Gastrocnemius medialis (tissue), 4 donors: ENCODE results near the gene HNRNPK. TPM values are rescaled to one million over a fixed set of nuclear protein-coding genes. Genes with fewer than 3 reads are reported as not detected.

Experiments
- ATAC-seq, 2 donors: fragments of 150-250 bp; one replicate each; pipeline ENCODE4 v1.9.1; 2016
- DNase-seq, 2 donors: peaks; one replicate each; pipeline ENCODE4 v3.0.0-alpha.2; 2019
- H3K27ac ChIP-seq, 4 donors: fragments of 200-600 bp; sonication (generic); 1 replicate in 1 of 4; 2 replicates in 3 of 4; pipeline ENCODE4 v1.5.1; 2016 to 2018; ENCODE audit warnings: mild to moderate bottlenecking in 2 of 4, moderate library complexity in 1 of 4
- H3K27me3 ChIP-seq, 3 donors: fragments of 200-600 bp; sonication (generic) in 2 of 3; 1 replicate in 1 of 3; 2 replicates in 2 of 3; pipeline versions ENCODE4 v1.5.1 to v1.6.0; 2016 to 2019; ENCODE audit warnings: mild to moderate bottlenecking in 1 of 3, moderate library complexity in 1 of 3
- H3K36me3 ChIP-seq, 2 donors: fragments of 200-600 bp; sonication (generic) in 1 of 2; one replicate each; pipeline ENCODE4 v1.5.1; 2017 to 2018
- H3K4me1 ChIP-seq, 2 donors: fragments of 200-600 bp; sonication (generic) in 1 of 2; one replicate each; pipeline ENCODE4 v1.5.1; 2016 to 2017; ENCODE audit warnings: mild to moderate bottlenecking in 2 of 2
- H3K4me3 ChIP-seq, 4 donors: fragments of 200-600 bp; sonication (generic) in 3 of 4; 1 replicate in 1 of 4; 2 replicates in 3 of 4; pipeline ENCODE4 v1.5.1; 2016 to 2019; ENCODE audit warnings: mild to moderate bottlenecking in 2 of 4
- H3K9me3 ChIP-seq, 3 donors: fragments of 200-600 bp; sonication (generic) in 2 of 3; 1 replicate in 1 of 3; 2 replicates in 2 of 3; pipeline ENCODE4 v1.5.1; 2016 to 2019
- POLR2A ChIP-seq, 2 donors: fragments of 450-650 bp; IDR thresholded peaks; one replicate each; pipeline ENCODE4 v1.6.1; 2017; ENCODE audit warnings: antibody characterized with exemption in 2 of 2, mild to moderate bottlenecking in 2 of 2, moderate library complexity in 2 of 2
- in situ Hi-C, 4 donors: fragments of 200-750 bp; cut with MboI; loops; one replicate each; pipeline versions ENCODE4 v1.15.0 to v1.8.0; 2017; ENCODE audit warnings: low sequenced_read_pairs in 4 of 4
- intact Hi-C: fragments of 100-400 bp; cut with DNase I; formaldehyde crosslinking; loops from one replicate; pipeline ENCODE4 v1.15.1; 2023; ENCODE audit warnings: low total_unique reads
- total RNA-seq, 4 donors: library from RNA; depleted of rRNA; stranded (reverse); fragments of >200 nt; gene quantifications; one replicate each; pipeline versions ENCODE4 v1.1.0 to v1.2.3, GENCODE V29; 2016
- TF ChIP-seq, protein P1 (sequence below), 5 experiments: fragments of 450-650 bp in 3 of 5; fragments of 200-600 bp in 2 of 5; sonication (generic) in 2 of 5; IDR thresholded peaks in 4 of 5; conservative IDR thresholded peaks in 1 of 5; 1 replicate in 4 of 5; 2 replicates in 1 of 5; pipeline ENCODE4 v1.5.1; 2016 to 2019; ENCODE audit warnings: antibody characterized with exemption in 5 of 5, mild to moderate bottlenecking in 3 of 5, moderate library complexity in 3 of 5

The HNRNPK gene
- 100 to 1,000 TPM; 313 to 390 (median 349) TPM for total RNA-seq

DNA sequence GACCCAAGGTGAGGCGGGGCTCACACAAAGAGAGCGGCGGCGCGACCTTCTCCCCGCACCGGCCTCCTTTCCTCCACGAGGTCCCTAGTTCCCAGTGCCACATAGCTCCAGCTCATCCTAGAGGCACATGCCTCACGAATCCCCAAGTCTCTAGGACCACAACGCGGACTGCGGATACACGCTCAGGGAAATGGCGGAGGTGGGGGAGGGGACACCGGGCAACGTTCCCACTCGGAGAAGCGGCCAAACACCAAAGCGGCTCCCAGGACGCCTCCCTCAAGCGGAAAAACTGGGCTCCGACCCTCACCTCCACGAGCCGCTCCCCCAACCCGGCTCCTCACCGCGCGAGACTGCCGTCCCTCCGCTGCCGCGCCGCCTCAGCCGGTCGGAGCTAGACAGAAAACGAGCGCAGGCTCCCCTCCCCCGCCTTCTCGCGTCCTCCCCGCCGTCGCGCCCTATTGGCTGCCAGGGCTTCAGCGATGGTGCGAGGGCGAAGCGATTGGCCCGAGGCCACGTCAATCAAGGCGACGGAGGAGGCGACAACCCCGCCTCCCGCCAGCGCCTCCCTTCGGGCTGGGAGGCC, at the start of gene HNRNPK:
TSS of gene HNRNPK (minus strand) at position 404 of the 583 bp plus-strand sequence. CDS start 1,963 bp downstream, outside the sequence.
- Histone ChIP-seq H3K36me3 (peaks cover 0 to 30% of the 10 kb centered on the region in 2 donors), H3K27me3 (no peaks in the 10 kb centered on the region), H3K9me3 (no peaks in the 10 kb centered on the region), H3K4me3 (peak within 1 kb of the TSS; percentile 88 to 97 (median 92)), H3K27ac (peak within 1 kb of the TSS; percentile 99), H3K4me1 (peaks cover 31 to 38% of the 10 kb centered on the region in 2 donors)
- in situ Hi-C loops, result no loop called here
- no peak for TF ChIP-seq POLR2A (IDR thresholded peaks at IDR 0.05)
- TF ChIP-seq, protein P1, sequence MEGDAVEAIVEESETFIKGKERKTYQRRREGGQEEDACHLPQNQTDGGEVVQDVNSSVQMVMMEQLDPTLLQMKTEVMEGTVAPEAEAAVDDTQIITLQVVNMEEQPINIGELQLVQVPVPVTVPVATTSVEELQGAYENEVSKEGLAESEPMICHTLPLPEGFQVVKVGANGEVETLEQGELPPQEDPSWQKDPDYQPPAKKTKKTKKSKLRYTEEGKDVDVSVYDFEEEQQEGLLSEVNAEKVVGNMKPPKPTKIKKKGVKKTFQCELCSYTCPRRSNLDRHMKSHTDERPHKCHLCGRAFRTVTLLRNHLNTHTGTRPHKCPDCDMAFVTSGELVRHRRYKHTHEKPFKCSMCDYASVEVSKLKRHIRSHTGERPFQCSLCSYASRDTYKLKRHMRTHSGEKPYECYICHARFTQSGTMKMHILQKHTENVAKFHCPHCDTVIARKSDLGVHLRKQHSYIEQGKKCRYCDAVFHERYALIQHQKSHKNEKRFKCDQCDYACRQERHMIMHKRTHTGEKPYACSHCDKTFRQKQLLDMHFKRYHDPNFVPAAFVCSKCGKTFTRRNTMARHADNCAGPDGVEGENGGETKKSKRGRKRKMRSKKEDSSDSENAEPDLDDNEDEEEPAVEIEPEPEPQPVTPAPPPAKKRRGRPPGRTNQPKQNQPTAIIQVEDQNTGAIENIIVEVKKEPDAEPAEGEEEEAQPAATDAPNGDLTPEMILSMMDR (IDR thresholded peaks at IDR 0.05 in 4 of 5, conservative IDR thresholded peaks at IDR 0.05 in 1 of 5), result no peak
- intact Hi-C loops, result loop anchor here (1.0 to 10.0 kb wide), 7 partner anchors 24 to 1965 kb away; partner anchors contain the start of genes GKAP1, KIF27, NAA35 and UBQLN1
- peak; percentile 98 to 99 for DNase-seq
- ATAC-seq, result peak; percentile 86 to 90

DNA sequence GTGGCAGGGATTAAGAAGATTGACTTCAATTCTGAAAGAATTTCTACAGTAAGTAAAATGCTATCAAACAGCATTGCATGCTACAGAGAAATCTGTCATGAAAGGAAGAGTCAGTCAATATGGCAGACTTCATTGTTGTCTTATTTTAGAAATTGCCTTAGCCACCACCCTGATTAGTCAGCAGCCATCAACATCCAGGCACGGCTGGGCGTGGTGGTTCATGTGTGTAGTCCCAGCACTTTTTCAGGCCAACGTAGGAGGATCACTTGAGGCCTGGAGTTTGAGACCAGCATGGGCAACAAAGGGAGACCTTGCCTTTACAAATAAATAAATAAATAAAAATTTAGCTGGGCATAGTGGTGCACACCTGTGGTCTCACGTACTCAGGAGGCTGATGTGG, 47.2 kb upstream of the HNRNPK start:
- intact Hi-C loops, result no loop called here
- TF ChIP-seq, protein P1 (IDR thresholded peaks at IDR 0.05 in 4 of 5, conservative IDR thresholded peaks at IDR 0.05 in 1 of 5), result no peak
- no peak for TF ChIP-seq POLR2A (IDR thresholded peaks at IDR 0.05)
- Histone ChIP-seq H3K36me3 (no peaks in the 10 kb centered on the region), H3K27ac (no peak overlapping the region), H3K27me3 (no peaks in the 10 kb centered on the region), H3K4me3 (no peak overlapping the region), H3K4me1 (no peaks in the 10 kb centered on the region), H3K9me3 (no peaks in the 10 kb centered on the region)
- no peak for DNase-seq
- in situ Hi-C loops, result no loop called here
- ATAC-seq, result no peak

DNA sequence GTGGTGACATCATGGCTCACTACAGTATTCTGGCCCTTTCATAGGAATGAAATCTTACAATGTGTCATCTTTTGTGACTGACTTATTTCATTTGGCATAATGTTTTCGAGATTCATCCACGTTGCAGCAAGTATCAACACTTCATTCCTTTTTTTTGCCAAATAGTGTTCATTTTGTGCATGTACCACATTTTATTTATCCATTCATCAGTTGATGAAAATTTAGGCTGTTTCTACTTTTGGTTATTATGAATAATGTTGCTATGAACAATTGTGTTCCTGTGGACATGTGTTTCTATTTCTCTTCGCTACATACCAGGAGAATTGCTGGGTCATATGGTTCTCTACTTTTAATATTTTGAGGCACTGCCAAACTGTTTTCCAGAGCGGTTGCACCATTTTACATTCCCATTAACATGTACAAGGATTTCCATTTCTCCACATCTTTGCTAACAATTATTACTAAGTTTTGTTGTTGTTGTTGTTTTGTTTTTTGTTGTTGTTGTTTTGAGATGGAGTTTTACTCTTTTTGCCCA, 44.1 kb upstream of the HNRNPK start:
- Histone ChIP-seq H3K36me3 (no peaks in the 10 kb centered on the region), H3K27me3 (no peaks in the 10 kb centered on the region), H3K4me1 (no peaks in the 10 kb centered on the region), H3K9me3 (no peaks in the 10 kb centered on the region), H3K27ac (no peak overlapping the region), H3K4me3 (no peak overlapping the region)
- no peak for TF ChIP-seq POLR2A (IDR thresholded peaks at IDR 0.05)
- TF ChIP-seq, protein P1 (IDR thresholded peaks at IDR 0.05 in 4 of 5, conservative IDR thresholded peaks at IDR 0.05 in 1 of 5), result no peak
- no peak for ATAC-seq
- intact Hi-C loops (no loop called here), in situ Hi-C loops (no loop called here)
- DNase-seq, result no peak

DNA sequence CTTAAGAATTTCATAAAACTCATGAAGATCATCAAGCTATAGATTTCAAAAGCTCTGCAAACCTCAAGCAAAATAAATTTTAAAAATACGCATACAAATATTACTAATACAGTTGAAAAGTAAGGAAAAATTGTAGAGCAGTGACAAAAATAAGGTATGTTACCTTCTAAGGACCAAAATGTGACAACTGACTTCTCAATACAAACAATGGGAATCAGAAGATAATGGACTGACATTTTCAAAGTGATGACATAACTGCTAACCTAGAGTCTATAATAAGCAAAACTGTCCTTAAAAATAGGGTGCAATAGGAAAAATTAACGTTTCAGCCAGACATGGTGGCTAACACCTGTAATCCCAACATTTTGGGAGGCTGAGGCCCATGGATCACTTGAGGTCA, 27.6 kb upstream of the HNRNPK start:
- Histone ChIP-seq H3K4me1 (no peaks in the 10 kb centered on the region), H3K9me3 (no peaks in the 10 kb centered on the region), H3K4me3 (no peak overlapping the region), H3K36me3 (no peaks in the 10 kb centered on the region), H3K27me3 (no peaks in the 10 kb centered on the region), H3K27ac (no peak overlapping the region)
- intact Hi-C loops, result no loop called here
- TF ChIP-seq, protein P1 (IDR thresholded peaks at IDR 0.05 in 4 of 5, conservative IDR thresholded peaks at IDR 0.05 in 1 of 5), result no peak
- ATAC-seq (no peak), DNase-seq (no peak)
- in situ Hi-C loops, result no loop called here
